HepG2 (cell line): ENCODE data around the gene GOT1. TPM values are rescaled to one million over a fixed set of nuclear protein-coding genes. Genes with fewer than 3 reads are reported as not detected.
A peak's percentile ranks its signal among the peaks of the same experiment; 100 is the strongest.

ENCODE experiments used
- BCL6 ChIP-seq: IDR thresholded peaks from 2 replicates; pipeline ENCODE4 v1.6.1; 2016; ENCODE audit warnings: missing genetic modification reagents, missing compliant biosample characterization
- CENPX ChIP-seq: sonication (generic); formaldehyde crosslinking; IDR thresholded peaks from 2 replicates; pipeline ENCODE4 v1.9.0; 2021; ENCODE audit warnings: mild to moderate bottlenecking, missing genetic modification reagents, moderate library complexity
- GPN1 ChIP-seq: sonication (generic); formaldehyde crosslinking; IDR thresholded peaks from 2 replicates; pipeline ENCODE4 v1.5.1; 2020; ENCODE audit warnings: missing genetic modification reagents, borderline replicate concordance
- JUNB ChIP-seq: sonication (generic); formaldehyde crosslinking; IDR thresholded peaks from 2 replicates; pipeline ENCODE4 v1.8.0; 2022; ENCODE audit warnings: missing genetic modification reagents, mild to moderate bottlenecking, borderline replicate concordance
- SP1 ChIP-seq, 2 experiments: fragments of 450-650 bp in 1 of 2; sonication (generic) in 1 of 2; formaldehyde crosslinking in 1 of 2; IDR thresholded peaks; 2 replicates each; pipeline versions ENCODE4 v1.4.0 to v1.6.1; 2016 to 2020; ENCODE audit warnings: missing genetic modification reagents in 1 of 2
- SRSF9 ChIP-seq: fragments of 200-400 bp; formaldehyde crosslinking; IDR thresholded peaks from 2 replicates; pipeline ENCODE4 v1.6.1; 2018; ENCODE audit warnings: borderline replicate concordance, mild to moderate bottlenecking, low read depth, low read length; ENCODE audit not compliant: insufficient read depth, poor library complexity, severe bottlenecking
- ZNF12 ChIP-seq: sonication (generic); formaldehyde crosslinking; IDR thresholded peaks from 2 replicates; pipeline ENCODE4 v1.5.0; 2020; ENCODE audit warnings: missing genetic modification reagents
- ZNF143 ChIP-seq: sonication (generic); formaldehyde crosslinking; IDR thresholded peaks from 2 replicates; pipeline ENCODE4 v1.4.0; 2020; ENCODE audit warnings: missing genetic modification reagents
- ZNF30 ChIP-seq: sonication (generic); formaldehyde crosslinking; IDR thresholded peaks from 2 replicates; pipeline ENCODE4 v1.5.0; 2020; ENCODE audit warnings: mild to moderate bottlenecking, missing genetic modification reagents
- ZNF510 ChIP-seq: sonication (generic); formaldehyde crosslinking; IDR thresholded peaks from 2 replicates; pipeline ENCODE4 v1.4.0; 2020; ENCODE audit warnings: low read depth, mild to moderate bottlenecking, missing genetic modification reagents
- ZNF776 ChIP-seq: sonication (generic); formaldehyde crosslinking; IDR thresholded peaks from 2 replicates; pipeline ENCODE4 v1.4.0; 2020; ENCODE audit warnings: mild to moderate bottlenecking, missing genetic modification reagents
- ZNF83 ChIP-seq: sonication (generic); formaldehyde crosslinking; IDR thresholded peaks from 2 replicates; pipeline ENCODE4 v1.4.0; 2020; ENCODE audit warnings: missing genetic modification reagents, mild to moderate bottlenecking, borderline replicate concordance
- ZNF839 ChIP-seq: sonication (generic); formaldehyde crosslinking; IDR thresholded peaks from 2 replicates; pipeline ENCODE4 v1.4.0; 2020; ENCODE audit warnings: missing genetic modification reagents, mild to moderate bottlenecking, borderline replicate concordance
- ZSCAN31 ChIP-seq: sonication (generic); formaldehyde crosslinking; IDR thresholded peaks from 2 replicates; pipeline ENCODE4 v1.5.0; 2020; ENCODE audit warnings: low read depth, mild to moderate bottlenecking, missing genetic modification reagents
- polyA plus RNA-seq, 8 experiments: library from polyadenylated mRNA; depleted of rRNA in 3 of 8; stranded (reverse) in 7 of 8; unstranded in 1 of 8; fragments of >200 nt; fragmentation: Illumina TruSeq in 4 of 8; extraction: Trizol in 4 of 8; gene quantifications; 2 replicates each; pipeline versions ENCODE4 v1.2.1 to v1.2.3, GENCODE V29; 2011 to 2016; ENCODE audit warnings: low read depth in 4 of 8, missing spikeins in 1 of 8, mixed read lengths in 1 of 8; ENCODE audit not compliant: insufficient read depth in 1 of 8
- total RNA-seq, 5 experiments: library from RNA; depleted of rRNA; stranded (reverse); fragments of >200 nt; fragmentation: Illumina TruSeq; extraction: Trizol; gene quantifications; 2 replicates each; pipeline ENCODE4 v1.2.3, GENCODE V29; 2016; ENCODE audit warnings: low read depth in 1 of 5
- TF ChIP-seq, protein P1 (sequence below): sonication (generic); formaldehyde crosslinking; IDR thresholded peaks from 2 replicates; pipeline ENCODE4 v1.4.0; 2020; ENCODE audit warnings: low read depth, missing genetic modification reagents
- TF ChIP-seq, protein P2 (sequence below): sonication (generic); formaldehyde crosslinking; IDR thresholded peaks from 2 replicates; pipeline ENCODE4 v1.5.0; 2020; ENCODE audit warnings: missing genetic modification reagents
- TF ChIP-seq, protein P3 (sequence below): sonication (generic); formaldehyde crosslinking; IDR thresholded peaks from 2 replicates; pipeline ENCODE4 v1.8.0; 2022; ENCODE audit warnings: mild to moderate bottlenecking, missing genetic modification reagents; ENCODE audit not compliant: insufficient replicate concordance
- TF ChIP-seq, protein P4 (sequence below): IDR thresholded peaks from 2 replicates; pipeline ENCODE4 v1.6.1; 2016; ENCODE audit warnings: missing genetic modification reagents, missing compliant biosample characterization
- TF ChIP-seq, protein P5 (sequence below): sonication (generic); formaldehyde crosslinking; IDR thresholded peaks from 2 replicates; pipeline ENCODE4 v1.4.0; 2020; ENCODE audit warnings: mild to moderate bottlenecking, missing genetic modification reagents

The GOT1 gene
- total and polyA plus RNA-seq, 2 of the 13 experiments (the other 11 are each of a cell fraction or from before 2014, with no cell fraction given), result 81.2 to 102 TPM

DNA sequence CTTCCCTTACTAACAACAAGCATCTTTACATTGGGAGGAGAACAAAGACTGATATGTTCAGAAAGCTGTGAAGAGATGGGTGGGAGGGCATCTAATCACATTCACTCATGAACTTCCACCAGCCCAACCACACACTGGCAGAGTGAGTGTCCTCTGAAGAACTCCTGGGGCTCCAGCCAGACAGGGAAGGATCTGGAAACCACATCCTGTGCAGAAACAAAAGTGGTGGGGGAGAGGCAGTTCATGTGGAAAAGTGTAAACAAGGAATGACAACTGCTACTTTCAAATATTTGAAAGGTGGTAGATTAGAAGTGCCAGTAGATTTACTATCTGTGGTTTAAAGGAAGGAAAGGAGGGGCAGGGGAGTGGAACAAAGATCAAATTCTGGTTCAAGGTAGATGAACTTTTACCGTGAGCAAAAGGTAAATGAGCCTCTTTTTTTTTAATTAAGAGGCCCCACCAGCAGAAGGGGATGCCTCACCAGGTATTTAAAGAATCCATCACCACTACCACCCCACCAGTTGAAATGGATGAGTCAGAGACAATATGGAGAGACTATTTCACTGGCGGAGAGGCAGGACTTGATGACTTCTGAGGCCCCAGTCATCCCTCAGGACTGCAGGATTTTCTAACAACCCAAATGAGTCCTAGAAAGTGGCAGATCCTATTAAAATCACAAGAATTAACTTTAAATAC is 34.5 kb downstream of the GOT1 start (continued):
- TF ChIP-seq, protein P1, sequence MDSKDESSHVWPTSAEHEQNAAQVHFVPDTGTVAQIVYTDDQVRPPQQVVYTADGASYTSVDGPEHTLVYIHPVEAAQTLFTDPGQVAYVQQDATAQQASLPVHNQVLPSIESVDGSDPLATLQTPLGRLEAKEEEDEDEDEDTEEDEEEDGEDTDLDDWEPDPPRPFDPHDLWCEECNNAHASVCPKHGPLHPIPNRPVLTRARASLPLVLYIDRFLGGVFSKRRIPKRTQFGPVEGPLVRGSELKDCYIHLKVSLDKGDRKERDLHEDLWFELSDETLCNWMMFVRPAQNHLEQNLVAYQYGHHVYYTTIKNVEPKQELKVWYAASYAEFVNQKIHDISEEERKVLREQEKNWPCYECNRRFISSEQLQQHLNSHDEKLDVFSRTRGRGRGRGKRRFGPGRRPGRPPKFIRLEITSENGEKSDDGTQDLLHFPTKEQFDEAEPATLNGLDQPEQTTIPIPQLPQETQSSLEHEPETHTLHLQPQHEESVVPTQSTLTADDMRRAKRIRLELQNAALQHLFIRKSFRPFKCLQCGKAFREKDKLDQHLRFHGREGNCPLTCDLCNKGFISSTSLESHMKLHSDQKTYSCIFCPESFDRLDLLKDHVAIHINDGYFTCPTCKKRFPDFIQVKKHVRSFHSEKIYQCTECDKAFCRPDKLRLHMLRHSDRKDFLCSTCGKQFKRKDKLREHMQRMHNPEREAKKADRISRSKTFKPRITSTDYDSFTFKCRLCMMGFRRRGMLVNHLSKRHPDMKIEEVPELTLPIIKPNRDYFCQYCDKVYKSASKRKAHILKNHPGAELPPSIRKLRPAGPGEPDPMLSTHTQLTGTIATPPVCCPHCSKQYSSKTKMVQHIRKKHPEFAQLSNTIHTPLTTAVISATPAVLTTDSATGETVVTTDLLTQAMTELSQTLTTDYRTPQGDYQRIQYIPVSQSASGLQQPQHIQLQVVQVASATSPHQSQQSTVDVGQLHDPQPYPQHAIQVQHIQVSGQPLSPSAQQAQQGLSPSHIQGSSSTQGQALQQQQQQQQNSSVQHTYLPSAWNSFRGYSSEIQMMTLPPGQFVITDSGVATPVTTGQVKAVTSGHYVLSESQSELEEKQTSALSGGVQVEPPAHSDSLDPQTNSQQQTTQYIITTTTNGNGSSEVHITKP (CRISPR knock-in tag), result 0 out of 2 replicates have a peak, but pooled peaks have one; percentile 28
- TF ChIP-seq ZNF510 (CRISPR knock-in tag), result no peak
- no peak for TF ChIP-seq ZNF12
- TF ChIP-seq ZNF776 (CRISPR knock-in tag), result no peak
- TF ChIP-seq CENPX (CRISPR knock-in tag), result no peak
- no peak for TF ChIP-seq ZNF30 (CRISPR knock-in tag)
- TF ChIP-seq SP1 (IDR thresholded peaks at IDR 0.05), result no peak
- no peak for TF ChIP-seq SP1 (CRISPR knock-in tag; IDR thresholded peaks at IDR 0.05)
- TF ChIP-seq GPN1 (CRISPR knock-in tag), result no peak
- no peak for TF ChIP-seq ZNF83 (CRISPR knock-in tag)
- peak; percentile 82 for TF ChIP-seq BCL6 (CRISPR knock-in tag)
- TF ChIP-seq, protein P2, sequence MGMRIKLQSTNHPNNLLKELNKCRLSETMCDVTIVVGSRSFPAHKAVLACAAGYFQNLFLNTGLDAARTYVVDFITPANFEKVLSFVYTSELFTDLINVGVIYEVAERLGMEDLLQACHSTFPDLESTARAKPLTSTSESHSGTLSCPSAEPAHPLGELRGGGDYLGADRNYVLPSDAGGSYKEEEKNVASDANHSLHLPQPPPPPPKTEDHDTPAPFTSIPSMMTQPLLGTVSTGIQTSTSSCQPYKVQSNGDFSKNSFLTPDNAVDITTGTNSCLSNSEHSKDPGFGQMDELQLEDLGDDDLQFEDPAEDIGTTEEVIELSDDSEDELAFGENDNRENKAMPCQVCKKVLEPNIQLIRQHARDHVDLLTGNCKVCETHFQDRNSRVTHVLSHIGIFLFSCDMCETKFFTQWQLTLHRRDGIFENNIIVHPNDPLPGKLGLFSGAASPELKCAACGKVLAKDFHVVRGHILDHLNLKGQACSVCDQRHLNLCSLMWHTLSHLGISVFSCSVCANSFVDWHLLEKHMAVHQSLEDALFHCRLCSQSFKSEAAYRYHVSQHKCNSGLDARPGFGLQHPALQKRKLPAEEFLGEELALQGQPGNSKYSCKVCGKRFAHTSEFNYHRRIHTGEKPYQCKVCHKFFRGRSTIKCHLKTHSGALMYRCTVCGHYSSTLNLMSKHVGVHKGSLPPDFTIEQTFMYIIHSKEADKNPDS (CRISPR knock-in tag), result no peak
- TF ChIP-seq, protein P3, sequence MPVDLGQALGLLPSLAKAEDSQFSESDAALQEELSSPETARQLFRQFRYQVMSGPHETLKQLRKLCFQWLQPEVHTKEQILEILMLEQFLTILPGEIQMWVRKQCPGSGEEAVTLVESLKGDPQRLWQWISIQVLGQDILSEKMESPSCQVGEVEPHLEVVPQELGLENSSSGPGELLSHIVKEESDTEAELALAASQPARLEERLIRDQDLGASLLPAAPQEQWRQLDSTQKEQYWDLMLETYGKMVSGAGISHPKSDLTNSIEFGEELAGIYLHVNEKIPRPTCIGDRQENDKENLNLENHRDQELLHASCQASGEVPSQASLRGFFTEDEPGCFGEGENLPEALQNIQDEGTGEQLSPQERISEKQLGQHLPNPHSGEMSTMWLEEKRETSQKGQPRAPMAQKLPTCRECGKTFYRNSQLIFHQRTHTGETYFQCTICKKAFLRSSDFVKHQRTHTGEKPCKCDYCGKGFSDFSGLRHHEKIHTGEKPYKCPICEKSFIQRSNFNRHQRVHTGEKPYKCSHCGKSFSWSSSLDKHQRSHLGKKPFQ (CRISPR knock-in tag), result peak; percentile 51
- no peak for TF ChIP-seq JUNB
- TF ChIP-seq SRSF9, result no peak
- TF ChIP-seq ZNF839, result no peak
- TF ChIP-seq, protein P4, sequence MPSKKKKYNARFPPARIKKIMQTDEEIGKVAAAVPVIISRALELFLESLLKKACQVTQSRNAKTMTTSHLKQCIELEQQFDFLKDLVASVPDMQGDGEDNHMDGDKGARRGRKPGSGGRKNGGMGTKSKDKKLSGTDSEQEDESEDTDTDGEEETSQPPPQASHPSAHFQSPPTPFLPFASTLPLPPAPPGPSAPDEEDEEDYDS, result peak; percentile 45; the same call in 1 of the 2 replicates
- no peak for TF ChIP-seq ZNF143 (CRISPR knock-in tag)
- no peak for TF ChIP-seq ZSCAN31 (CRISPR knock-in tag)
- TF ChIP-seq, protein P5, sequence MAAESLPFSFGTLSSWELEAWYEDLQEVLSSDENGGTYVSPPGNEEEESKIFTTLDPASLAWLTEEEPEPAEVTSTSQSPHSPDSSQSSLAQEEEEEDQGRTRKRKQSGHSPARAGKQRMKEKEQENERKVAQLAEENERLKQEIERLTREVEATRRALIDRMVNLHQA, result no peak
